Measurements from ENCODE around the gene TLX1.

The TLX1 gene

DNA sequence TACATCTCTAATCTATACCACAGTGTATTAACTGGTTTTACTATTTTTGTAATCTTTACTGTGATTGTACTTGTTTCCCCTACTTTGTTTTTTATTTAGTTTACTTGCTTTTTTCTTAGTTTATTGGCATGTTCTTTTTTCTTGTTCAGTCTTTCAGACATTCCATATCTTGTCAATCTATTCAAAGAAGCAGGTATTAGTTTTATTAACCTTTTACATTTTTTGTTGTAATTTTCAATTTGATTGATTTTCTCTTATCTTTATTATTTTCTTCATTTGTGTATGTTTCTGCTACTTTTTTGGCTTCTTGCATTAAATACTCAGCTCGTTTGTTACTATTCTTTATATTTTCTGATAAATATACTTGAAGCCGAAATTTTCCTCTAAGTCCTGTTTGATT lies 41.6 kb downstream of the TLX1 start:
- H3K36me3 ChIP-seq (ENCODE audit: control insufficient read depth, insufficient read depth, low read length): no peaks in the 10 kb centered on the region
- no peak overlapping the region for H3K4me3 ChIP-seq (ENCODE audit: low read depth, low read length)
- no peak overlapping the region for H3K27ac ChIP-seq
- no peak overlapping the region for H3K9ac ChIP-seq
- peaks cover 3% of the 10 kb centered on the region for H3K9me3 ChIP-seq (ENCODE audit: control insufficient read depth, low read length)
- no peaks in the 10 kb centered on the region for H3K4me1 ChIP-seq
- no peaks in the 10 kb centered on the region for H3K27me3 ChIP-seq (ENCODE audit: control insufficient read depth, insufficient read depth, low read length)
- TF ChIP-seq, protein P1, sequence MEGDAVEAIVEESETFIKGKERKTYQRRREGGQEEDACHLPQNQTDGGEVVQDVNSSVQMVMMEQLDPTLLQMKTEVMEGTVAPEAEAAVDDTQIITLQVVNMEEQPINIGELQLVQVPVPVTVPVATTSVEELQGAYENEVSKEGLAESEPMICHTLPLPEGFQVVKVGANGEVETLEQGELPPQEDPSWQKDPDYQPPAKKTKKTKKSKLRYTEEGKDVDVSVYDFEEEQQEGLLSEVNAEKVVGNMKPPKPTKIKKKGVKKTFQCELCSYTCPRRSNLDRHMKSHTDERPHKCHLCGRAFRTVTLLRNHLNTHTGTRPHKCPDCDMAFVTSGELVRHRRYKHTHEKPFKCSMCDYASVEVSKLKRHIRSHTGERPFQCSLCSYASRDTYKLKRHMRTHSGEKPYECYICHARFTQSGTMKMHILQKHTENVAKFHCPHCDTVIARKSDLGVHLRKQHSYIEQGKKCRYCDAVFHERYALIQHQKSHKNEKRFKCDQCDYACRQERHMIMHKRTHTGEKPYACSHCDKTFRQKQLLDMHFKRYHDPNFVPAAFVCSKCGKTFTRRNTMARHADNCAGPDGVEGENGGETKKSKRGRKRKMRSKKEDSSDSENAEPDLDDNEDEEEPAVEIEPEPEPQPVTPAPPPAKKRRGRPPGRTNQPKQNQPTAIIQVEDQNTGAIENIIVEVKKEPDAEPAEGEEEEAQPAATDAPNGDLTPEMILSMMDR (IDR thresholded peaks at IDR 0.05): no peak
- no peaks in the 10 kb centered on the region for H3K79me2 ChIP-seq
- no peak overlapping the region for H2AFZ ChIP-seq
- H3K4me2 ChIP-seq (ENCODE audit: low read length): no peak overlapping the region

DNA sequence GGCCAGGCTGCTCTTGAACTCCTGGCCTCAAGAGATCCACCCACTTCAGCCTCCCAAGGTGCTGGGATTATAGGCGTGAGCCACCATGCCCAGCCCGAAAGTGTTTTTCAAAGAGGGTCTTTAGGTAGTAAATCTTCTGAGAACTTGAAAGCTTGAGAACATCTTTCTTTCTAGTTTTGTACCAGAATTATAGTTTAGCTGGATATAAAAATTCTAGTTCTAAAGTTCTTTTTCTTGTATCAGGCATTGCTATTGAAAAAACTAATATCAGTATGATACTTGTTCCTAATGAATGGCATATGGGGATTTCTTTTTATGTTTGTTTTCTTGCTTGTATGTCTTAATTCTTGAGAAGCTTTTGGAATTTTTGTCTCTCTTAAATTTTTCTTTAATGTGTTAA lies 43.2 kb downstream of the TLX1 start:
- H3K9me3 ChIP-seq (ENCODE audit: control insufficient read depth, low read length): peaks cover 3% of the 10 kb centered on the region
- TF ChIP-seq, protein P1 (IDR thresholded peaks at IDR 0.05): no peak
- H3K9ac ChIP-seq: no peak overlapping the region
- no peaks in the 10 kb centered on the region for H3K4me1 ChIP-seq
- H3K79me2 ChIP-seq: no peaks in the 10 kb centered on the region
- H2AFZ ChIP-seq: no peak overlapping the region
- no peaks in the 10 kb centered on the region for H3K27me3 ChIP-seq (ENCODE audit: control insufficient read depth, insufficient read depth, low read length)
- no peak overlapping the region for H3K4me2 ChIP-seq (ENCODE audit: low read length)
- no peak overlapping the region for H3K27ac ChIP-seq
- no peaks in the 10 kb centered on the region for H3K36me3 ChIP-seq (ENCODE audit: control insufficient read depth, insufficient read depth, low read length)
- H3K4me3 ChIP-seq (ENCODE audit: low read depth, low read length): no peak overlapping the region

- no peaks in the 10 kb centered on the region for H3K36me3 ChIP-seq (ENCODE audit: control insufficient read depth, insufficient read depth, low read length)
- H3K4me1 ChIP-seq: no peaks in the 10 kb centered on the region
- peaks cover 3% of the 10 kb centered on the region for H3K9me3 ChIP-seq (ENCODE audit: control insufficient read depth, low read length)
- H3K27me3 ChIP-seq (ENCODE audit: control insufficient read depth, insufficient read depth, low read length): no peaks in the 10 kb centered on the region
- H3K4me2 ChIP-seq (ENCODE audit: low read length): no peak overlapping the region
- TF ChIP-seq, protein P1 (IDR thresholded peaks at IDR 0.05): no peak
- H3K79me2 ChIP-seq: no peaks in the 10 kb centered on the region
- H3K9ac ChIP-seq: no peak overlapping the region
- no peak overlapping the region for H2AFZ ChIP-seq
- no peak overlapping the region for H3K4me3 ChIP-seq (ENCODE audit: low read depth, low read length)
- no peak overlapping the region for H3K27ac ChIP-seq
These were observed 45.5 kb downstream of the TLX1 start for GRCh38 chr10:101176577-101176976.

DNA sequence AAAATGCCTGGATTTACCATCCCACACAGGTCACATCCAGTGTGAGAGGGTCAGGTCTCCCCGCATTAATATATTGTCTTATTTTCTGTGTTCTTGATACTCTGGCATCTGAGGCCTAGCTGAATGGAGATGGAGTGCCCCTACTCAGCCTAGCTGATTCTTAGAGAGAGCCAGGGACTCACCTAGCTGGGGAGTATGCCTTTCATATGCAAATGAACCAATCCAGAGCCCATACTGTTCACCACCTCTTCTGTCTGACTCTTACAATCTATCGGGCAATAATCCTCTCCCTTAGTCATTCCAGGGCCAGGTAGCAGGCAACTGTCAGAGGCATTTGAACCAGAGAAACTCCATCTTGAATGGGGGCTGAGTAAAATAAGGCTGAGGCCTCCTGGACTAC lies 51.8 kb downstream of the TLX1 start:
- no peaks in the 10 kb centered on the region for H3K79me2 ChIP-seq
- no peaks in the 10 kb centered on the region for H3K4me1 ChIP-seq
- no peaks in the 10 kb centered on the region for H3K36me3 ChIP-seq (ENCODE audit: control insufficient read depth, insufficient read depth, low read length)
- no peak overlapping the region for H3K9ac ChIP-seq
- no peak overlapping the region for H3K4me3 ChIP-seq (ENCODE audit: low read depth, low read length)
- no peak overlapping the region for H2AFZ ChIP-seq
- H3K27me3 ChIP-seq (ENCODE audit: control insufficient read depth, insufficient read depth, low read length): no peaks in the 10 kb centered on the region
- TF ChIP-seq, protein P1 (IDR thresholded peaks at IDR 0.05): no peak
- no peak overlapping the region for H3K27ac ChIP-seq
- no peaks in the 10 kb centered on the region for H3K9me3 ChIP-seq (ENCODE audit: control insufficient read depth, low read length)
- H3K4me2 ChIP-seq (ENCODE audit: low read length): no peak overlapping the region

DNA sequence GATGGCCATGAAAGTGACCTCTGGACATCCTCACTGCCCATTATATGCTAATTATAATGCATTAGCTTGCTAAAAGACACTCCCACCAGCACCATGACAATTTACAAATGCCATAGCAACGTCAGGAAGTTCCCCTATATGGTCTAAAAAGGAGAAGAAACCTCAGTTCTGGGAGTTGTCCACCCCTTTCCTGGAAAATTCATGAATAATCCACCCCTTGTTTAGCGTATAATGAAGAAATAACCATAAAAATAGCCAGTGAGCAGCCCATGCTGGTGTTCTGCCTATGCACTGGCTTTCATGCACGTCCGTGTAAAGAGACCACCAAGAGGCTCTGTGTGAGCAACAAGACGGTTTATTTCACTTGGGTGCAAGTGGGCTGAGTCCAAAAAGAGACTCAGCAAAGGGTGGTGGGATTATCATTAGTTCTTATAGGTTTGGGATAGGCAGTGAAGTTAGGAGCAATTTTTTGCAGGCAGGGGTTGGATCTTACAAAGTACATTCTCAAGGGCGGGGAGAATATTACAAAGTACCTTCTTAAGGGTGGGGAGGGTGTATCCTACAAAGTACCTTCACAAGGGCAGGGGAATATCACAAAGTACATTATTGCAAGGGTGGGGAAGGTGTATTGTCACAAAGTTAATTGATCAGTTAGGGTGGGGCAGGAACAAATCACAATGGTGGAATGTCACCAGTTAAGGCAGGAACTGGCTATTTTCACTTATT lies 52.5 kb downstream of the TLX1 start:
- H2AFZ ChIP-seq: no peak overlapping the region
- no peak overlapping the region for H3K9ac ChIP-seq
- TF ChIP-seq, protein P1 (IDR thresholded peaks at IDR 0.05): no peak
- H3K4me2 ChIP-seq (ENCODE audit: low read length): no peak overlapping the region
- H3K27me3 ChIP-seq (ENCODE audit: control insufficient read depth, insufficient read depth, low read length): no peaks in the 10 kb centered on the region
- no peaks in the 10 kb centered on the region for H3K4me1 ChIP-seq
- no peaks in the 10 kb centered on the region for H3K36me3 ChIP-seq (ENCODE audit: control insufficient read depth, insufficient read depth, low read length)
- no peaks in the 10 kb centered on the region for H3K79me2 ChIP-seq
- H3K9me3 ChIP-seq (ENCODE audit: control insufficient read depth, low read length): no peaks in the 10 kb centered on the region
- no peak overlapping the region for H3K27ac ChIP-seq
- no peak overlapping the region for H3K4me3 ChIP-seq (ENCODE audit: low read depth, low read length)

Data from parathyroid adenoma (tissue), 2 donors.